Transverse colon (tissue), 3 donors: ENCODE results near the gene CSNK2B.

Experiments
- EP300 ChIP-seq: sonication (generic); formaldehyde crosslinking; IDR thresholded peaks from one replicate; pipeline ENCODE4 v1.6.1; 2017; ENCODE audit warnings: antibody characterized with exemption, low read depth
- POLR2A ChIP-seq: fragments of 450-650 bp; IDR thresholded peaks from one replicate; pipeline ENCODE4 v1.6.1; 2016; ENCODE audit warnings: antibody characterized with exemption, mild to moderate bottlenecking, moderate library complexity
- TF ChIP-seq, protein P1 (sequence below), 5 experiments: fragments of 200-600 bp in 3 of 5; fragments of 450-650 bp in 2 of 5; sonication (generic) in 3 of 5; IDR thresholded peaks; 1 replicate in 2 of 5; 2 replicates in 3 of 5; pipeline ENCODE4 v1.5.1; 2016 to 2017; ENCODE audit warnings: antibody characterized with exemption in 5 of 5, inconsistent platforms in 3 of 5, mild to moderate bottlenecking in 2 of 5, moderate library complexity in 1 of 5

DNA sequence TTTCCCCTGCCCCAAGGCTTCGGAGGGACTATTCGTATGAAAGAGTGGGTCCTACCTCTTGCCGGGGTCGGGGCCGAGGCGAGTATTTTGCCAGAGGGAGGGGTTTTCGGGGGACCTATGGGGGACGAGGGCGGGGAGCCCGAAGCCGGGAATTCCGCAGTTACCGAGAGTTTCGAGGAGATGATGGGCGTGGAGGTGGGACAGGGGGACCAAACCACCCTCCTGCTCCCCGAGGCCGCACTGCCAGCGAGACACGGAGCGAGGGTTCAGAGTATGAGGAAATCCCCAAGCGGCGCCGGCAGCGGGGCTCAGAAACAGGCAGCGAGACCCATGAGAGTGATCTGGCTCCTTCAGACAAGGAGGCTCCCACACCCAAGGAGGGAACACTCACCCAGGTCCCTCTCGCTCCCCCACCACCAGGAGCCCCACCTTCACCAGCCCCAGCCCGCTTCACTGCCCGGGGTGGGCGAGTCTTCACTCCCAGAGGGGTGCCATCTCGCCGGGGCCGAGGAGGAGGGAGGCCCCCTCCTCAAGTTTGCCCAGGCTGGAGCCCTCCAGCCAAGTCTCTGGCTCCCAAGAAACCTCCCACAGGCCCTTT, 34.1 kb upstream of the CSNK2B start:
- TF ChIP-seq, protein P1, sequence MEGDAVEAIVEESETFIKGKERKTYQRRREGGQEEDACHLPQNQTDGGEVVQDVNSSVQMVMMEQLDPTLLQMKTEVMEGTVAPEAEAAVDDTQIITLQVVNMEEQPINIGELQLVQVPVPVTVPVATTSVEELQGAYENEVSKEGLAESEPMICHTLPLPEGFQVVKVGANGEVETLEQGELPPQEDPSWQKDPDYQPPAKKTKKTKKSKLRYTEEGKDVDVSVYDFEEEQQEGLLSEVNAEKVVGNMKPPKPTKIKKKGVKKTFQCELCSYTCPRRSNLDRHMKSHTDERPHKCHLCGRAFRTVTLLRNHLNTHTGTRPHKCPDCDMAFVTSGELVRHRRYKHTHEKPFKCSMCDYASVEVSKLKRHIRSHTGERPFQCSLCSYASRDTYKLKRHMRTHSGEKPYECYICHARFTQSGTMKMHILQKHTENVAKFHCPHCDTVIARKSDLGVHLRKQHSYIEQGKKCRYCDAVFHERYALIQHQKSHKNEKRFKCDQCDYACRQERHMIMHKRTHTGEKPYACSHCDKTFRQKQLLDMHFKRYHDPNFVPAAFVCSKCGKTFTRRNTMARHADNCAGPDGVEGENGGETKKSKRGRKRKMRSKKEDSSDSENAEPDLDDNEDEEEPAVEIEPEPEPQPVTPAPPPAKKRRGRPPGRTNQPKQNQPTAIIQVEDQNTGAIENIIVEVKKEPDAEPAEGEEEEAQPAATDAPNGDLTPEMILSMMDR (IDR thresholded peaks at IDR 0.05) = no peak
- TF ChIP-seq POLR2A = no peak
- TF ChIP-seq EP300 = no peak
